K562 (cell line): ENCODE measurements around the gene OCSTAMP. TPM values are rescaled to one million over a fixed set of nuclear protein-coding genes. Genes with fewer than 3 reads are reported as not detected.
A peak's percentile ranks its signal among the peaks of the same experiment; 100 is the strongest.

Experiments used
- ELF1 ChIP-seq: fragments of 200-800 bp; sonication (Bioruptor generic); IDR thresholded peaks from 2 replicates; pipeline ENCODE4 v1.6.1; 2016; ENCODE audit warnings: missing genetic modification characterization, missing compliant biosample characterization
- PURB ChIP-seq: sonication (generic); formaldehyde crosslinking; IDR thresholded peaks from 2 replicates; pipeline ENCODE4 v1.9.0; 2021; ENCODE audit warnings: low read depth, mild to moderate bottlenecking, missing genetic modification reagents
- ZBTB40 ChIP-seq, 2 experiments: fragments of 450-650 bp in 1 of 2; sonication (generic) in 1 of 2; formaldehyde crosslinking in 1 of 2; IDR thresholded peaks; 2 replicates each; pipeline versions ENCODE4 v1.7.1 to v1.9.0; 2016 to 2022; ENCODE audit warnings: inconsistent platforms in 1 of 2, mild to moderate bottlenecking in 1 of 2, missing genetic modification reagents in 1 of 2
- polyA plus RNA-seq, 8 experiments: library from polyadenylated mRNA; depleted of rRNA in 4 of 8; stranded (reverse) in 5 of 8; unstranded in 3 of 8; fragments of >200 nt; fragmentation: Nextera tagmentation in 2 of 8; fragmentation: Illumina TruSeq in 1 of 8; extraction: Ambion mirVana in 2 of 8; extraction: Trizol in 1 of 8; gene quantifications; 2 replicates each; pipeline versions ENCODE4 v1.2.1 to v1.2.3, GENCODE V29; 2011 to 2014; ENCODE audit warnings: inconsistent platforms in 1 of 8, missing spikeins in 1 of 8
- total RNA-seq, 7 experiments: library from RNA; depleted of rRNA in 6 of 7; stranded (reverse); fragments of >200 nt in 6 of 7; fragmentation: Illumina TruSeq in 2 of 7; extraction: Trizol in 2 of 7; gene quantifications; 2 replicates each; pipeline versions ENCODE4 v1.2.1 to v1.2.3, GENCODE V29; 2011 to 2021; ENCODE audit warnings: low replicate concordance in 1 of 7

The OCSTAMP gene
- total and polyA plus RNA-seq, 9 of the 15 experiments (the other 6 are each of a cell fraction or from before 2014, with no cell fraction given) = not detected

GRCh38 chr20:46512943-46513844, 37.3 kb downstream of the OCSTAMP start, which contains the start of gene ZNF334 (continued):
- TF ChIP-seq ZBTB40 (IDR thresholded peaks at IDR 0.05) (peak; percentile 78), ZBTB40 (CRISPR knock-in tag; IDR thresholded peaks at IDR 0.05) (no peak), PURB (CRISPR knock-in tag) (no peak), ELF1 (tag) (peak; percentile 74)
